HepG2 (cell line): ENCODE data around the gene WNT6. TPM values are rescaled to one million over a fixed set of nuclear protein-coding genes. Genes with fewer than 3 reads are reported as not detected.

Experiments
- ARHGAP35 ChIP-seq: sonication (generic); formaldehyde crosslinking; IDR thresholded peaks from 2 replicates; pipeline ENCODE4 v1.9.0; 2022; ENCODE audit warnings: mild to moderate bottlenecking, inconsistent platforms, moderate library complexity, missing genetic modification reagents, borderline replicate concordance
- CREB1 ChIP-seq, 2 experiments: fragments of 450-650 bp in 1 of 2; IDR thresholded peaks; 2 replicates each; pipeline ENCODE4 v1.6.1; 2016 to 2017; ENCODE audit warnings: control low read depth in 1 of 2, mild to moderate bottlenecking in 1 of 2, missing compliant biosample characterization in 1 of 2, missing genetic modification characterization in 1 of 2
- CSRNP2 ChIP-seq: sonication (generic); formaldehyde crosslinking; conservative IDR thresholded peaks from 2 replicates; pipeline ENCODE4 v1.8.0; 2022; ENCODE audit warnings: low read depth, missing genetic modification reagents
- HNRNPL ChIP-seq: fragments of 200-400 bp; formaldehyde crosslinking; IDR thresholded peaks from 2 replicates; pipeline ENCODE4 v1.6.1; 2017; ENCODE audit warnings: mild to moderate bottlenecking, low read depth, low read length
- KLF15 ChIP-seq: sonication (generic); formaldehyde crosslinking; IDR thresholded peaks from 2 replicates; pipeline ENCODE4 v1.8.1; 2023; ENCODE audit warnings: borderline replicate concordance, mild to moderate bottlenecking, inconsistent platforms, missing genetic modification reagents, mixed read lengths
- KMT2B ChIP-seq: IDR thresholded peaks from 2 replicates; pipeline ENCODE4 v1.6.1; 2016; ENCODE audit warnings: missing genetic modification reagents, missing compliant biosample characterization
- NRL ChIP-seq: sonication (generic); formaldehyde crosslinking; IDR thresholded peaks from 2 replicates; pipeline ENCODE4 v1.5.0; 2020; ENCODE audit warnings: missing genetic modification reagents, mild to moderate bottlenecking, moderate library complexity, borderline replicate concordance
- RARA ChIP-seq: IDR thresholded peaks from 2 replicates; pipeline ENCODE4 v1.6.1; 2016; ENCODE audit warnings: missing genetic modification reagents, missing compliant biosample characterization
- SALL1 ChIP-seq: sonication (generic); formaldehyde crosslinking; IDR thresholded peaks from 2 replicates; pipeline ENCODE4 v1.8.0; 2022; ENCODE audit warnings: mild to moderate bottlenecking, missing genetic modification reagents
- SATB2 ChIP-seq: sonication (generic); formaldehyde crosslinking; IDR thresholded peaks from 2 replicates; pipeline ENCODE4 v1.5.0; 2020; ENCODE audit warnings: missing genetic modification reagents
- TGIF2 ChIP-seq: IDR thresholded peaks from 2 replicates; pipeline ENCODE4 v1.6.1; 2016; ENCODE audit warnings: control low read depth, missing compliant biosample characterization
- ZBTB2 ChIP-seq: sonication (generic); formaldehyde crosslinking; IDR thresholded peaks from 2 replicates; pipeline ENCODE4 v1.8.0; 2022; ENCODE audit warnings: low read depth, missing genetic modification reagents
- ZBTB37 ChIP-seq: sonication (generic); formaldehyde crosslinking; IDR thresholded peaks from 2 replicates; pipeline ENCODE4 v1.4.0; 2020; ENCODE audit warnings: mild to moderate bottlenecking, missing genetic modification reagents
- ZBTB8A ChIP-seq: sonication (generic); formaldehyde crosslinking; IDR thresholded peaks from 2 replicates; pipeline ENCODE4 v1.4.0; 2020; ENCODE audit warnings: mild to moderate bottlenecking, low read depth, missing genetic modification reagents, borderline replicate concordance
- ZFP62 ChIP-seq: sonication (generic); formaldehyde crosslinking; IDR thresholded peaks from 2 replicates; pipeline ENCODE4 v1.4.0; 2020; ENCODE audit warnings: missing genetic modification reagents
- ZNF224 ChIP-seq: sonication (generic); formaldehyde crosslinking; IDR thresholded peaks from 2 replicates; pipeline ENCODE4 v1.5.0; 2020; ENCODE audit warnings: mild to moderate bottlenecking, missing genetic modification reagents
- ZNF260 ChIP-seq: sonication (generic); formaldehyde crosslinking; IDR thresholded peaks from 2 replicates; pipeline ENCODE4 v1.4.0; 2020; ENCODE audit warnings: missing genetic modification reagents, low read depth, mild to moderate bottlenecking, borderline replicate concordance
- ZNF891 ChIP-seq: sonication (generic); formaldehyde crosslinking; IDR thresholded peaks from 2 replicates; pipeline ENCODE4 v1.5.0; 2020; ENCODE audit warnings: mild to moderate bottlenecking, missing genetic modification reagents
- polyA plus RNA-seq, 8 experiments: library from polyadenylated mRNA; depleted of rRNA in 3 of 8; stranded (reverse) in 7 of 8; unstranded in 1 of 8; fragments of >200 nt; fragmentation: Illumina TruSeq in 4 of 8; extraction: Trizol in 4 of 8; gene quantifications; 2 replicates each; pipeline versions ENCODE4 v1.2.1 to v1.2.3, GENCODE V29; 2011 to 2016; ENCODE audit warnings: low read depth in 4 of 8, missing spikeins in 1 of 8, mixed read lengths in 1 of 8; ENCODE audit not compliant: insufficient read depth in 1 of 8
- total RNA-seq, 5 experiments: library from RNA; depleted of rRNA; stranded (reverse); fragments of >200 nt; fragmentation: Illumina TruSeq; extraction: Trizol; gene quantifications; 2 replicates each; pipeline ENCODE4 v1.2.3, GENCODE V29; 2016; ENCODE audit warnings: low read depth in 1 of 5
- TF ChIP-seq, protein P1 (sequence below): sonication (generic); formaldehyde crosslinking; IDR thresholded peaks from 2 replicates; pipeline ENCODE4 v1.4.0; 2020; ENCODE audit warnings: missing genetic modification reagents
- TF ChIP-seq, protein P2 (sequence below): sonication (generic); formaldehyde crosslinking; IDR thresholded peaks from 2 replicates; pipeline ENCODE4 v1.5.1; 2020; ENCODE audit warnings: missing genetic modification reagents, mild to moderate bottlenecking, borderline replicate concordance
- TF ChIP-seq, protein P3 (sequence below): sonication (generic); formaldehyde crosslinking; IDR thresholded peaks from 2 replicates; pipeline ENCODE4 v1.8.1; 2022; ENCODE audit warnings: mild to moderate bottlenecking, missing genetic modification reagents

Gene WNT6
- total and polyA plus RNA-seq, 2 of the 13 experiments (the other 11 are each of a cell fraction or from before 2014, with no cell fraction given): 0.20 TPM; not detected in 1

DNA sequence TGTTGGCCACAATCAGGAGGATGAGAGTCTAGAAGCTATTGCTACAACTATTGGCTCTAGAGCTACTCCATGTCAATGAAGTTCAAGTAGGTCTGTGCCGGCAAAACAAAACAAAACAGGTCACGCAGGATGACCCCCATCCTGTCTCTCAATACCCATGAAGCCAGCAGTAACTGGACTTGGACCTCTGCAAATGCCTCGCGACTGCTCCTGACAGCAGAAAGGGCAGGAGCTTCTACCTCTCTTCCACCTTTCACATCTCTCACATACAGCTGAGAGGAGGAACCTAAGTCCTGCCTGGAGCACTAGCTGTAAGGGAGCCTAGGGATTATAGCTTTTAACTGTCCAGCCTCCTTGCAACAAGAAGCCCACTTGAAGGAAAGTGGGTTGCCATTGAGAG is 44.0 kb upstream of the WNT6 start (continued):
- TF ChIP-seq ZBTB8A (CRISPR knock-in tag) (no peak), SATB2 (CRISPR knock-in tag) (no peak), CSRNP2 (CRISPR knock-in tag) (no peak), ZBTB37 (CRISPR knock-in tag) (no peak), RARA (CRISPR knock-in tag) (peak; percentile 22; the same call in 1 of the 2 replicates), NRL (no peak), ZNF891 (CRISPR knock-in tag) (no peak), ARHGAP35 (CRISPR knock-in tag) (no peak), KLF15 (CRISPR knock-in tag) (no peak), HNRNPL (no peak), CREB1 (IDR thresholded peaks at IDR 0.05) (no peak), CREB1 (CRISPR knock-in tag; IDR thresholded peaks at IDR 0.05) (no peak), TGIF2 (no peak), ZFP62 (no peak), KMT2B (CRISPR knock-in tag) (no peak), SALL1 (peak; percentile 19; the same call in 1 of the 2 replicates), ZNF260 (CRISPR knock-in tag) (no peak), ZNF224 (CRISPR knock-in tag) (no peak), ZBTB2 (CRISPR knock-in tag) (no peak)
- TF ChIP-seq, protein P1, sequence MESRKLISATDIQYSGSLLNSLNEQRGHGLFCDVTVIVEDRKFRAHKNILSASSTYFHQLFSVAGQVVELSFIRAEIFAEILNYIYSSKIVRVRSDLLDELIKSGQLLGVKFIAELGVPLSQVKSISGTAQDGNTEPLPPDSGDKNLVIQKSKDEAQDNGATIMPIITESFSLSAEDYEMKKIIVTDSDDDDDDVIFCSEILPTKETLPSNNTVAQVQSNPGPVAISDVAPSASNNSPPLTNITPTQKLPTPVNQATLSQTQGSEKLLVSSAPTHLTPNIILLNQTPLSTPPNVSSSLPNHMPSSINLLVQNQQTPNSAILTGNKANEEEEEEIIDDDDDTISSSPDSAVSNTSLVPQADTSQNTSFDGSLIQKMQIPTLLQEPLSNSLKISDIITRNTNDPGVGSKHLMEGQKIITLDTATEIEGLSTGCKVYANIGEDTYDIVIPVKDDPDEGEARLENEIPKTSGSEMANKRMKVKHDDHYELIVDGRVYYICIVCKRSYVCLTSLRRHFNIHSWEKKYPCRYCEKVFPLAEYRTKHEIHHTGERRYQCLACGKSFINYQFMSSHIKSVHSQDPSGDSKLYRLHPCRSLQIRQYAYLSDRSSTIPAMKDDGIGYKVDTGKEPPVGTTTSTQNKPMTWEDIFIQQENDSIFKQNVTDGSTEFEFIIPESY (CRISPR knock-in tag): no peak
- TF ChIP-seq, protein P2, sequence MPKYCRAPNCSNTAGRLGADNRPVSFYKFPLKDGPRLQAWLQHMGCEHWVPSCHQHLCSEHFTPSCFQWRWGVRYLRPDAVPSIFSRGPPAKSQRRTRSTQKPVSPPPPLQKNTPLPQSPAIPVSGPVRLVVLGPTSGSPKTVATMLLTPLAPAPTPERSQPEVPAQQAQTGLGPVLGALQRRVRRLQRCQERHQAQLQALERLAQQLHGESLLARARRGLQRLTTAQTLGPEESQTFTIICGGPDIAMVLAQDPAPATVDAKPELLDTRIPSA (CRISPR knock-in tag): no peak
- TF ChIP-seq, protein P3, sequence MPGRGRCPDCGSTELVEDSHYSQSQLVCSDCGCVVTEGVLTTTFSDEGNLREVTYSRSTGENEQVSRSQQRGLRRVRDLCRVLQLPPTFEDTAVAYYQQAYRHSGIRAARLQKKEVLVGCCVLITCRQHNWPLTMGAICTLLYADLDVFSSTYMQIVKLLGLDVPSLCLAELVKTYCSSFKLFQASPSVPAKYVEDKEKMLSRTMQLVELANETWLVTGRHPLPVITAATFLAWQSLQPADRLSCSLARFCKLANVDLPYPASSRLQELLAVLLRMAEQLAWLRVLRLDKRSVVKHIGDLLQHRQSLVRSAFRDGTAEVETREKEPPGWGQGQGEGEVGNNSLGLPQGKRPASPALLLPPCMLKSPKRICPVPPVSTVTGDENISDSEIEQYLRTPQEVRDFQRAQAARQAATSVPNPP (CRISPR knock-in tag): no peak
